Stimulated activated naive CD8-positive, alpha-beta T cell treated with anti-CD3 and anti-CD28 coated beads, Interleukin-15, Interleukin-2, amounts not matched to agents 100 ng/mL and 50 ng/mL, for 24 hours (primary cell): ENCODE data around the gene TTLL5.
"Not testable (repeated sequence)": the region's sequence is repeated elsewhere in the genome, so short reads cannot be mapped to it uniquely, and the experiment has no call there.

Source experiments
- H3K27ac Mint-ChIP-seq: one replicate; pipeline ENCODE4 v1.8.0; 2021; ENCODE audit warnings: mild to moderate bottlenecking, mixed read lengths
- H3K27me3 Mint-ChIP-seq: one replicate; pipeline ENCODE4 v1.8.0; 2021; ENCODE audit warnings: mixed read lengths
- H3K36me3 Mint-ChIP-seq: one replicate; pipeline ENCODE4 v1.8.0; 2021; ENCODE audit warnings: low read depth, mixed read lengths
- H3K4me1 Mint-ChIP-seq: one replicate; pipeline ENCODE4 v1.8.0; 2021; ENCODE audit warnings: low read depth, mixed read lengths
- H3K4me3 Mint-ChIP-seq: one replicate; pipeline ENCODE4 v1.8.0; 2021; ENCODE audit warnings: mild to moderate bottlenecking, mixed read lengths
- H3K9me3 Mint-ChIP-seq: one replicate; pipeline ENCODE4 v1.8.0; 2021; ENCODE audit warnings: mixed read lengths

TTLL5 gene

DNA sequence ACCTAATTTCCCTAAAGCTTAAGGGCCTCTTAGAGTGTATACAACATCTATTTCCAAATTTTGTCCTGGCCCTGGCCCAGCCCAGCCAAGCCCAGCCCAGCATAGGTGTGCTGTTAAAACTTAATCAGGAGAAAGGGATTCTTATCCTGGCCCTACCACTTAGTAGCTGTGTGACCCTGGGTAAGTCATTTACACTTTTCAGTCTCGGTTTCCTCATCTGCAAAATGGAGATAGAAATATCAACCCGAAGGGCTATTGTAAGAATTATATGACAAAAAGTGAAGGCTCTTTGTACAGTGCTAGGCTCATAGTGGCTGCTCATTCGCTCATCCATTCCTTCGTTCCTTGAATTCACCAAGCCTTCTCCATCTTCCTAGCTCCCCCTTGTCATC lies 812 bp upstream of the TTLL5 start:
- peak overlapping the region; percentile 99 for H3K27ac Mint-ChIP-seq
- no peaks in the 10 kb centered on the region for H3K27me3 Mint-ChIP-seq
- peaks cover 34% of the 10 kb centered on the region for H3K4me1 Mint-ChIP-seq
- peak overlapping the region; percentile 99 for H3K4me3 Mint-ChIP-seq
- H3K9me3 Mint-ChIP-seq = no peaks in the 10 kb centered on the region
- H3K36me3 Mint-ChIP-seq = peaks cover 18% of the 10 kb centered on the region

DNA sequence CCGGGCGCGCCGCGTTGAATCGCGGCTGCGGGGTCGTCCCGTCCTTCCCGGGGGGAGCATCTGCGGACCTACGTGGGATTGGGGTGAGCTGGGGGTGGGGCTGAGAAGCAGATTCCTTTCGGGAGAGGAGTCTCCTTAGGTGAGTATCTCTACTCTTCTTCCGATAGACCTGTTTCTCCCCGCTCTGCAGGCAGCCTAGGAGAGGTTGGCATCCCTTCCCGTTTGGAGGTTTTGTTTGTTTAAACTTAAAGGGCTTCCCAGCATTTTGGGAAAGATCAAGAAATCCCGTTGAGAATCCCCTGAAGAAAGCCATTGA lies 411 bp downstream of the TTLL5 start:
- Mint-ChIP-seq H3K4me1 (peaks cover 34% of the 10 kb centered on the region), H3K4me3 (peak overlapping the region; percentile 99), H3K27me3 (no peaks in the 10 kb centered on the region), H3K27ac (peak overlapping the region; percentile 99), H3K9me3 (no peaks in the 10 kb centered on the region), H3K36me3 (peaks cover 20% of the 10 kb centered on the region)

DNA sequence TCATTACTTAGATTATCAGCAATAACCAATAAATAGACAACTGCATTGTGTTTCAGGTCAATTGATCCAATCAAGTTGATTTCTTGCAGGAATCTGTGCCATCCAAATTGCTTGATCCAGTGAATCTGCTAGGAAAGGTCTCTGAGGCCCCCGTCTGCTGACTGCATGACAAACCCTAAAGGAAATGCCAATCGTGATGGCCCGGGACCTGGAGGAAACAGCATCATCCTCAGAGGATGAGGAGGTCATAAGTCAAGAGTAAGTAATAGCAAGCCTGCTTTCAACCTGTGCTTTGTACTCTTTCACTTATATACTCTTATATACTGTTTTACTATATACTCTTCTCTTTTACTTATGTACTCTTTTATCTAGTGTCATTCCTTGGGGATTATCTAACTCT lies 1.9 kb downstream of the TTLL5 start:
- peaks cover 34% of the 10 kb centered on the region for H3K4me1 Mint-ChIP-seq
- peaks cover 20% of the 10 kb centered on the region for H3K36me3 Mint-ChIP-seq
- no peaks in the 10 kb centered on the region for H3K9me3 Mint-ChIP-seq
- peak overlapping the region; percentile 38 for H3K4me3 Mint-ChIP-seq
- no peaks in the 10 kb centered on the region for H3K27me3 Mint-ChIP-seq
- no peak overlapping the region for H3K27ac Mint-ChIP-seq

DNA sequence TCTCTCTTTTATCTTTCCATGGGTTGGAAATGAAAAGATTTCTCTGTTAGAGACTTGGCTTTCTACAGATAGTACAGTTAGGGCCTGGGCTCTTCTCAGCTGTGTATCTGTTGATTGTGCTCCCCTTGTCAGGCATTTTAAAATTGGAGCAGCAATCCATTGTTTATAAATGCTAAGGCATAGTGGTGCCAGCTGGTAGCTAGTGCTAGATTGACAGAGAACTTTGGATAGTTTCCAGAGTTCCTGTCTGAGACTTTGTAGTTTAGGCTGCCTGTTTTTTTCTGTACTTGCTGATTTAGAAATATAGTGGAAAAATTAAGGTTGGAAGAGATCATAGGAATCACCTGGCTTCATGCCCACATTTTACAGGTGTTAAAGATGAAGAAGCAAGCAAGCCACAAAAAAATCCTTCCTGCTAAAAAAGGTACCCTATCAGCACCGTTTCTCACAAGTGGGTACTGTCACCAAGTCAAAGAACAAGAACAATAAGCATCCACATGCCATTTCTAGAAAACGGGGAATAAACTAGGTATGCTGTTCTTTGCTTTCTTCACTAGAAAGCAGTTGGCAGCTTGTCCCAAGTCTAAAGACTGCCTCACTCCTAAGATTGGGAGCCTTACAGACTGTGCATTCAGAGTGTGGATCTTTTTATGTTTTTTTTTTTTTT lies 6.2 kb downstream of the TTLL5 start:
- H3K9me3 Mint-ChIP-seq = no peaks in the 10 kb centered on the region
- H3K27me3 Mint-ChIP-seq = no peaks in the 10 kb centered on the region
- no peak overlapping the region for H3K4me3 Mint-ChIP-seq
- peaks cover 54% of the 10 kb centered on the region for H3K36me3 Mint-ChIP-seq
- peaks cover 10% of the 10 kb centered on the region for H3K4me1 Mint-ChIP-seq
- H3K27ac Mint-ChIP-seq = no peak overlapping the region

GRCh38 chr14:75672605-75673192 lies 11.7 kb downstream of the TTLL5 start:
- no peaks in the 10 kb centered on the region for H3K27me3 Mint-ChIP-seq
- peak overlapping the region; percentile 61 for H3K27ac Mint-ChIP-seq
- H3K9me3 Mint-ChIP-seq = peaks cover 3% of the 10 kb centered on the region

DNA sequence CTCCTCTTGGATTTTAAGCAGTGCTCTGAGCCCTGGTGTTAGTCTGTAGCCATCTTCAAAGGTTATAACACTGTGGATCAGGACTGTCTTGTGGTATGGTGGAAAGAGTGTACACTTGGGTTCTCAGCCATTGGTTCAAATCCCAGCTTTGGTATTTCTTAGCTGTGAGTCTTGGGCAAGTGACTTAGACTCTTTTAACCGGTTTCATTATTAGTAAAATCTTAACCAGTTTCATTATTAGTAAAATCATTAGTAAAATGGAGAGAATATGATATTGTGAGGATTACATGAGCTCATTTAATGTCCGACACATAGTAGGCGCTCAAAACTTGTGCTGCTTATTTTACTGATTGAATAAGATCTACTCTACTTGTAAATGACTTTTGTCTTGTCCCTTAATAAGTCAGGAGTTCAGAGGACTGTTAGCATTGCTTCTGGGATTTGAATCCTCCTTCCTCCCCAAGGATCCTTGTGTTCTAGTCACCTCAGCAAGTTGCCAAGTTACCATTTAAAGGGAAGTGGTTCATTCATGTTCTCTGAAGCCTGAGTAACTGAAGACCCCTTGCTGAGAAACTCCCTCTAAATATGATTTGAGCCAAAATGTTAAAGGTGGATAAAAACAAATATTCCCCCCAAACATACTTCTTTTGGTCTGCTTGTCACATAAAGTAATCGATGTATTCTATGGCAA lies 12.4 kb downstream of the TTLL5 start:
- peak overlapping the region; percentile 61 for H3K27ac Mint-ChIP-seq
- H3K4me3 Mint-ChIP-seq = peak overlapping the region; percentile 36
- H3K36me3 Mint-ChIP-seq = peaks cover 65% of the 10 kb centered on the region

More at GRCh38 chr14:75672605-75673192, 11.7 kb downstream of the TTLL5 start:
- peaks cover 19% of the 10 kb centered on the region for H3K4me1 Mint-ChIP-seq
- no peak overlapping the region for H3K4me3 Mint-ChIP-seq
- peaks cover 65% of the 10 kb centered on the region for H3K36me3 Mint-ChIP-seq

DNA sequence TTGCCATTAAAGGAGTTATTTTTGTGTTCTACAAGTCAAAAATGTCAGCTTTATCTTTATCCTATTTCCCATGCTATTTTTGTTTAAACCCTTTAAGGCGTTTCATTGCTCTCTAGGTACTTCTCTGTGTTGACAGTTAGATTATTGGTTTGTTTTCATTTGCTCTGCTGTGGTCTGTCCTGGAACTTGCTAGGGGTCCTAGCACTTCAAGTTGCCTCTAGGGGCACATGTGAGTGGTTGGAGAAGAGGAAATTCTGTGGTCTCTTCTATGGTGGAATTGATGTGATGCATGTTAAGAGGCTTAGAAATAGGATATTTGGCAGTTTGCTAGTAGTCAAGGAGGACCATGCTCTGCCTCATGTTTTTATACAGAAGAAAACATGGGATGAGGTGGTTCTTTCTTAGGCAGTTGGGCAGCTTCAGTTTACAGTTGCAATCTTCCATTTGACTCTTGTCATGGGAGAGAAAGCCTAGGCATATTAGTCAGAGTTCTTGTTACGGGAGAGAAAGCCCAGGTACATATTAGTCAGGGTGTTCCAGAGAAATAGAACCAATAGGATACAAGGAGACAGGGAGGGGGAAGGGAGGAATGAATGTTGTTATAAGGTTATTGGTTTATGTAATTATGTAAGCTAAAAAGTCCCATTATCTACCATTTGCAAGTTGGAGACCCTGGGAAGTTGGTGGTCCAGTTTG lies 14.4 kb downstream of the TTLL5 start:
- H3K27ac Mint-ChIP-seq = no peak overlapping the region

More for the DNA sequence above, 12.4 kb downstream of the TTLL5 start:
- Mint-ChIP-seq H3K27me3 (no peaks in the 10 kb centered on the region), H3K4me1 (peaks cover 19% of the 10 kb centered on the region), H3K9me3 (peaks cover 3% of the 10 kb centered on the region)

GRCh38 chr14:75685910-75686309 lies 24.9 kb downstream of the TTLL5 start:
- Mint-ChIP-seq H3K27ac (no peak overlapping the region), H3K9me3 (no peaks in the 10 kb centered on the region), H3K36me3 (peaks cover 55% of the 10 kb centered on the region), H3K4me3 (no peak overlapping the region), H3K27me3 (no peaks in the 10 kb centered on the region), H3K4me1 (peaks cover 9% of the 10 kb centered on the region)

More for the DNA sequence above, 14.4 kb downstream of the TTLL5 start:
- Mint-ChIP-seq H3K36me3 (peaks cover 47% of the 10 kb centered on the region), H3K27me3 (no peaks in the 10 kb centered on the region), H3K4me3 (no peak overlapping the region), H3K4me1 (peaks cover 19% of the 10 kb centered on the region), H3K9me3 (peaks cover 3% of the 10 kb centered on the region)

GRCh38 chr14:75689012-75689411 lies 28.0 kb downstream of the TTLL5 start:
- no peak overlapping the region for H3K27ac Mint-ChIP-seq
- peaks cover 56% of the 10 kb centered on the region for H3K36me3 Mint-ChIP-seq
- H3K9me3 Mint-ChIP-seq = no peaks in the 10 kb centered on the region

GRCh38 chr14:75690010-75690409 lies 29.0 kb downstream of the TTLL5 start:
- Mint-ChIP-seq H3K27me3 (no peaks in the 10 kb centered on the region), H3K36me3 (peaks cover 58% of the 10 kb centered on the region), H3K27ac (no peak overlapping the region), H3K4me3 (peak overlapping the region; percentile 21), H3K9me3 (peaks cover 6% of the 10 kb centered on the region), H3K4me1 (peaks cover 9% of the 10 kb centered on the region)

More at GRCh38 chr14:75689012-75689411, 28.0 kb downstream of the TTLL5 start:
- Mint-ChIP-seq H3K4me1 (peaks cover 9% of the 10 kb centered on the region), H3K27me3 (no peaks in the 10 kb centered on the region), H3K4me3 (no peak overlapping the region)

- peaks cover 65% of the 10 kb centered on the region for H3K36me3 Mint-ChIP-seq
- H3K4me1 Mint-ChIP-seq, H3K27ac Mint-ChIP-seq, H3K4me3 Mint-ChIP-seq, H3K9me3 Mint-ChIP-seq, H3K27me3 Mint-ChIP-seq: not testable (repeated sequence)
Observed at GRCh38 chr14:75695025-75695424, 34.0 kb downstream of the TTLL5 start.

DNA sequence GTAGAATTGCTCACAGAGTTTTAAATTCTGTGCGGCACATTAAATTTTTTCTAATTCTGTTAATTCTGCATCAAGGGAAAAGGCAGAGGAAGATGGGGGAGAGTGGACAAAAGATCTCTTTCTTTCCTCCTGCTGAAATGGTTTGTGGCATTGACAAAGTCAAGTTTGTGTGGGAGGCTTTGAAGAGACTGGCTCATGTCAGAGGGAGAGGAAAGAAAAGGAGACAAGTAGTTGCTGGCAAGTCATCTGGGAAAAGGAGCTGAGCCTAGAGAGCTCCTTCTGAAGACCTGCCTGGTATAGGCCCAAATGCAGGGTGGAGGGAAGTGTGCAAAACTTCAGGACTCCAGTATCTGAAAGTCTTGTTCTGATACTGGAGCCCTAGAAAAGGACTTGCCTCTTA lies 36.3 kb downstream of the TTLL5 start:
- no peaks in the 10 kb centered on the region for H3K27me3 Mint-ChIP-seq
- H3K27ac Mint-ChIP-seq = no peak overlapping the region
- H3K4me1 Mint-ChIP-seq = no peaks in the 10 kb centered on the region
- H3K36me3 Mint-ChIP-seq = peaks cover 57% of the 10 kb centered on the region
- no peak overlapping the region for H3K4me3 Mint-ChIP-seq
- peaks cover 6% of the 10 kb centered on the region for H3K9me3 Mint-ChIP-seq

GRCh38 chr14:75697918-75698317 lies 36.9 kb downstream of the TTLL5 start:
- Mint-ChIP-seq H3K4me3 (no peak overlapping the region), H3K27me3 (no peaks in the 10 kb centered on the region), H3K4me1 (no peaks in the 10 kb centered on the region), H3K27ac (no peak overlapping the region), H3K36me3 (peaks cover 53% of the 10 kb centered on the region), H3K9me3 (peaks cover 6% of the 10 kb centered on the region)

- H3K27ac Mint-ChIP-seq = no peak overlapping the region
- H3K9me3 Mint-ChIP-seq = peaks cover 6% of the 10 kb centered on the region
- no peaks in the 10 kb centered on the region for H3K4me1 Mint-ChIP-seq
- H3K36me3 Mint-ChIP-seq = peaks cover 42% of the 10 kb centered on the region
- H3K4me3 Mint-ChIP-seq = no peak overlapping the region
- no peaks in the 10 kb centered on the region for H3K27me3 Mint-ChIP-seq
Observed at GRCh38 chr14:75699331-75699730, 38.3 kb downstream of the TTLL5 start.

DNA sequence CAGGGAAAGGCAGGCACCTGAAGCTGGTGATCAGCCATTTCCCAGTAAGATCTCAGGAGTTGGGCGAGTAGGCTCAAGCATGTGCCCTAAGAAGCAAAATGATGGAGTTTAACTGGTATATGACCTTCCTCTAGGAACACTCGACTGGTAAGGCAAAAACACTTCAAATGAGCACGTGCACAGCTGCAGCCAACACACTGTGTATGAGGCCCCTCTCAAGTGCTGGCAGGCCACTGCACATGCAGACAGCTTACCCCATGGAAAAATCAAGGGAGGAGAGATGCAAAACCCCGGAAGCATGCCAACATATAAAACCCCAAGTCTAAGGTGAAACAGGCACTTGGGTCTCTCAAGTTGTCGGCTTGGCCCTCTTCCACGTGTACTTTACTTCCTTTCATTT lies 39.2 kb downstream of the TTLL5 start:
- Mint-ChIP-seq H3K27ac (no peak overlapping the region), H3K27me3 (no peaks in the 10 kb centered on the region), H3K36me3 (peaks cover 33% of the 10 kb centered on the region), H3K4me3 (no peak overlapping the region), H3K4me1 (no peaks in the 10 kb centered on the region), H3K9me3 (no peaks in the 10 kb centered on the region)
